NCI-H2081 treated with DMSO at 0.1 percent for 48 hours (cell line): ENCODE data around the gene DOCK3.
"Not testable (repeated sequence)": the region's sequence is repeated elsewhere in the genome, so short reads cannot be mapped to it uniquely, and the experiment has no call there.

Source experiments
- DNase-seq: peaks from one replicate; lab custom pipeline; 2025; lab: John Stamatoyannopoulos, UW

DOCK3 gene

DNA sequence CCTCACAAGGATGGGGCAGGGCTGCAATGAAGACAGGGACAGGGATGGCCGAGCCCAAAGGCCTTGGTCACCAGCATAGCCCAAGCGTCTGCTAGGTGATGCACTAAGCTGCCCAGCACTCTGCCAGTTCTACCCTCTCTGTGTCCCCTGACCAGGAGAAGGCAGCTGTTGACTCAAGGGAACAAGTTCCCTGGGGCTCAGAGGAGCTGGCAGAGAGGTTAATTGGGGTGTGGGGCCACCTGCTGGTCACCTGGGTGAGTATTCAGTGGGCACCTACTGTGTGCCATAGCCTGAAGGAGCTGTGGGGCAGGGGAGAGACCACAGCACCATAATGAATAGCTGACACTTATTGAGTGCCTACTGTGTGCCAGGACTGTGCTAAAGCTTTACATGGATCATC, 22.0 kb upstream of the DOCK3 start:
- DNase-seq: no peak

DNA sequence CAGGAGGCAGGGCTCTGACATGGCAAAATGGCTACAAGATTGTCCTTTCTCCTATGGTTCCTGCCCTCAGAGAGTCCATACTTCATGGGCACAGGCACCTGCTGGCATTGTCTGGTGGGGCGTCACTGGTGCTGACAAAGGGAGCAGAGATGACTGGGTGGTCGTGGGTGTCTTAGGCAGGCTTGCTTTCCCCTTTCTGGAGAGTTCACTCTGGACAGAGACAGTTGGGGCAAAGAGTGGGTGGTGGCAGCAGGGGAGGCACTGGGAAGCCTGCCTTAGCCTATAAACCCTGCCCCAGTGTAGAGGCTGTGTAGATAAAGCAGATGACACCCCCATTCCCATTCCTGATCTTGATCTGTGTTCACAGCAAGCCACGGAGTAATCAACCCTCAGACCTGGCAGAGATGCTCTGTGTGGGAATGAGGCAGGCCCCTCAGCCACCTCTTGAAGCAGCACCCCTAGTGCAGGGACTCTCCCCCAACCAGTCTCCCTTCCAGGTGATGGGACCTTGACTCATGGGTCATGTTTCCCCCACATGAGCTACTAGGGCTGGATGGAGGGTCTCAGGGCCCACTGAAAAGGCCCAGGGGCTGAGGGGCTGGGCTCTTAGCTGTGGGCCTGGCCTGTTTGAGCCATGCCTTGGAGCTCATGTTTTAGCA, 20.7 kb upstream of the DOCK3 start:
- DNase-seq: no peak

GRCh38 chr3:50655009-50655830, 19.5 kb upstream of the DOCK3 start:
- DNase-seq: no peak

DNA sequence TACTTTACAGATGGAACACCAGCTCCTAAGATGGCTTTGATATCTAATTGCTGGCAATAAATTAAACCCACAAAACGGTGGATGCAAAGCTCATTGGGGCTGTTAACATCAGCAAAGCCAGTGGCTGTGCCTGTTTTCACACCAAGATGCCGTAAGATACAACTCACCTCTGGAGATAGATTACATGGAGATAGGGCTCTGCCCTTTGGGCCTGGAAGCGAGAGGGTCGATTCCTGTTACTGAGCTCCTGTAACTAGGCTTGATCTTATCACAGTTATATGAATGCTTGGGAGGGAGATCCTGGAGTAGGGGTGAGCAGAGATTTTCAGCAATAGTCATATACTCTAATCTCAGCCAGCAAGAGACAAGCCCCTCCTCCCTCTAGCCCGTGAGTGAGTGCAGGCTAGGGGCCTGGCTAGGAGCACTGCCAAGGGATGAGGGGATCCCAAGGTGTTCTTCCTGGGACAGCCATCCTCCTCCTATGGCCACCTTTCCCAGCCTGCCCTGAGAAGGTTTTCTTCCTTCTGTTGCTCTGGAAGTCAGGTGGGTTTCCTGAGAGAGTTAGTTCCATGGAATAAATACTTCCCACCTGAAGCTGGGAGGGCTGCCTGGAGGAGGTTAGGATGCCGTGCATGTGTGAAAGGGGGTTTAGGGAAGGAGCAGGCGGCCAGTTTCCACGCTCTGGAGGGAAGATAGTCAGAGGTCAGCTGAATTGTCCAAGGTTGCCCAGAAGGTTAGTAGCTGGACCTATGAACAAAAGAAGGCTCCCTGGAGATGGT, 18.1 kb upstream of the DOCK3 start:
- DNase-seq: no peak

GRCh38 chr3:50657407-50657806, 17.3 kb upstream of the DOCK3 start:
- DNase-seq: no peak

GRCh38 chr3:50657816-50658215, 16.9 kb upstream of the DOCK3 start:
- no peak for DNase-seq

- no peak for DNase-seq
Measured at GRCh38 chr3:50658416-50658815, 16.3 kb upstream of the DOCK3 start.

DNA sequence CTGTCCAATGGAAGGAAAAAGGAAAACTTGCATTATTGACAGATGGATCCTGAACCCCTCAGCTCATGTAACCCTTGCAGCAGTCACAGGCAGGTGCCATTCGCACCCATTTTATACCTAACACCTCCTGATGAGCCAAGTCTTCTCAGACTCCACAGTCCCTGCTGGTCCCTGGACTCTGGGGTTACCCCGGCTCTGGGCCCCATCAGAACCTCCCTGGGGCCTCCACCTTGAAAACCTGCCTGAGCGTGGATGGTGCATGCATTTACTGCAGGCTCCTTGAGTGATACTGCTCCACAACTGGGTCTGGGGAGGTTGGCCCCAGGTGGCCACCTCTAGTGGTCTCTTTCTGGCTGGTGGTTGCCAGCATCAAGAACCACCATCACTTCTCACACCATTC, 15.9 kb upstream of the DOCK3 start:
- DNase-seq: no peak

DNA sequence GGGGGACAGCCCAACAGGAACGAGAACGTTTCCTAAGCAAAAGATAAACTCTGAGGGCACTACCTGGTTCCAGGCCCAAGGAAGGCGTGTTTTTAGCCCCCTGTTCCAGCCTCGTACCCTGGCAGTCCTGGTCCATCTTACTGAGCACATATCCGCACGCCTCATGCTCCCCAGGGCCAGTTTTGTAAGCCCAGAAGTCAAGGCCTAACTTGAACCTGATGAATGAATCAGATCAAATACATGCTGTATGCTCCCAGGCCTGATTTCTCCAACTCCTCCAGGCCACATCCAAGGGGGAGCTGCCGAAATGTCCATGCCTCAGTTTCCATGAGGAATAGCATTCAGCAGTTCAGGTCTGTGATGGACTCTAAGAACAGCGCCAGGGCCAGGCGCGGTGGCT, 14.3 kb upstream of the DOCK3 start:
- no peak for DNase-seq

GRCh38 chr3:50661321-50661837, 13.3 kb upstream of the DOCK3 start:
- no peak for DNase-seq

DNA sequence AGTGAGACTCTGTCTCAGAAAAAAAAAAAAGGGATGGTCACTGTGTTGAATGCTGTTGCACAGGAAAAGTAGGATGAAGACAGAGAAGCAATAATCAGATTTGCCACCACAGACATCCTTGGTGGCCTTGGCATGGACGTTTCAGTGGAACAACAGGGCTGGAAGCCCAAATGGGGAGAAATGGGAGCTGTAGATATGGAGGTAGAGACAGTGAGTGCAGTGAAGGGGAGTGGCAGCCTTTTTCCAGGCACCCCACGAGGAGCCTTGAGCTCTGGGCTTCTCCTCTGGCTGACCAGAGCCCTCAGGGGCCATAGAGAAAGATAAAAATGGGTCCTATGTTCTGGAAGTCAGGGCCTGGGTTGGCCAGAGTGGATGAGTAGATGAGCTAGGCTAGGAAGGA, 12.3 kb upstream of the DOCK3 start:
- DNase-seq: no peak

- DNase-seq: no peak
Measured at GRCh38 chr3:50665081-50665840, 9.5 kb upstream of the DOCK3 start.

DNA sequence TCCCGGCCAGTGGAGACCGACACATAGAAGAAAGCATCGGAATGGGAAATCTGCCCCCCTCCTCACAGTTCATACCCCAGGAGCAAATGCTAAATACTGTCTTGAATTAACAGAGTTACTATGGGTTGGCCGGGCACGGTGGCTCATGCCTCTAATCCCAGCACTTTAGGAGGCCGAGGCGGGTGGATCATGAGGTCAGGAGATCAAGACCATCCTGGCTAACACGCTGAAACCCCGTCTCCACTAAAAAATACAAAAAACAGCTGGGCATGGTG, 8.9 kb upstream of the DOCK3 start:
- not testable (repeated sequence) for DNase-seq

- DNase-seq: no peak
Measured at GRCh38 chr3:50666837-50667236, 7.9 kb upstream of the DOCK3 start.

- no peak for DNase-seq
Measured at GRCh38 chr3:50671331-50671730, 3.4 kb upstream of the DOCK3 start.

- DNase-seq: no peak
Measured at GRCh38 chr3:50672656-50673055, 2.1 kb upstream of the DOCK3 start.

GRCh38 chr3:50673931-50674330, 796 bp upstream of the DOCK3 start:
- DNase-seq: no peak

- no peak for DNase-seq
Measured at GRCh38 chr3:50675179-50676030, 678 bp downstream of the DOCK3 start.

DNA sequence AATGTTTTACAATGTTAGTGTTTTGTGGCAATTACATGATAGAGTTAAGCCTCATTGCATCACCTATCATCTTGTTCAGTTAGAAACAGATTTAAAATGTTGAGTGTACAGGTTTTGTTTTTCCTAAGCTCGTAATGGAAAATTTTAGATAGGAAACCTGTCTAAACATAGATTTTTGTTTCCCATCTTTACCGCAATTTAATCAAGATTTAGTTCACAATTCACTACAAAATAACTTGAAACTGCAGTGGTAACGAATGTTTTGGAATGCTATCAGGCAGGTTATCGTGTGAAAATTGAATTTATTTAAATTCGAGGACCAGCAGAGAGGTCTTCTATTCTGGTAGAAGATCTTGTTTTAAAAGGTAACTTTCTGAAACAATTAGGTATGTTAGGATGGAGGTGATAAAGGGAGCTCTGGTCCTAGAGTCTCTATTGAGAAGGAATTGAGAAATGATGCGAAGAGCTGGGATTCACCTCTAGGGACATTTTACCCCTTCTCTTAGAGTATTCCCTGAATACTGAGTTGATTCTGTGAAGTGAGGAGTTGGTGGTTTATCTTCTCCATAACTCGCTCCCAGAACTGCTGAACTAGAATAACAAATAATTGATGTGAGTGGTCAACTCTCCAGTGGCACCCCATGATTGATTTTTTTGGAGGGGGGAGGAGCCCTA, 1.4 kb downstream of the DOCK3 start:
- DNase-seq: no peak

DNA sequence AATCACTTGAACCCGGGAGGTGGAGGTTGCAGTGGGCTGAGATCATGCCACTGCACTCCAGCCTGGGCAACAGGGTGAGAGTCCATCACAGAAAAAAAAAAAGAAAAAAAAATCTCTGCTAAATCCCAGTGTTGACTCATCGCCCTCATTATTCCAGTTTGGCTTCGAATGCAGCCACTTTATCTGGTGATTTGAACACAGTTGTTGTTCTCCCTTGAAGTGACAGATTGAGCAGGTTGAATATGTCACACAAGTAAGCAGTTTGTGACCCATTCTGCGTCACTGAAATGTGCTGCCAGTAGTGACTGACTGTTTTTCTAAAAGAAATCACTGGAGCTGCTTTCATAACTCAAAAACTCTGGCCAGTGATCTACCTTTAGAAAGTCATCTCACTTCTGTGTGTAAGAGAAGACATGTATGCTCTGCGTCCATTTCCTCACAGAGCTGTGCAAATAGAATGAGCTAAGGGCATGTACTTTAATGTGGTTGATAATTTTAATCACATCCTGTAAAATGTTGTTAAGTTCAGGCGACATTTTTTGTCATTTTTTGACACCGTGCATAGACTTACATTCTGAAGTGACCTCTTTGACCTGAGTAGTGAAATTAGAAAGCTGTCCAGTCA, 12.5 kb downstream of the DOCK3 start:
- DNase-seq: no peak
